Colon (tissue), 2 donors: ENCODE results near the gene ALDH1A2.
"Not testable (repeated sequence)": the region's sequence is repeated elsewhere in the genome, so short reads cannot be mapped to it uniquely, and the experiment has no call there.

ENCODE experiments used
- FAIRE-seq: peaks from 2 replicates; lab custom pipeline; 2012; peaks lifted over from hg19 to GRCh38; lab: Jason Lieb, UNC
- donor health status: control.
- donor health status: control.

ALDH1A2 gene

DNA sequence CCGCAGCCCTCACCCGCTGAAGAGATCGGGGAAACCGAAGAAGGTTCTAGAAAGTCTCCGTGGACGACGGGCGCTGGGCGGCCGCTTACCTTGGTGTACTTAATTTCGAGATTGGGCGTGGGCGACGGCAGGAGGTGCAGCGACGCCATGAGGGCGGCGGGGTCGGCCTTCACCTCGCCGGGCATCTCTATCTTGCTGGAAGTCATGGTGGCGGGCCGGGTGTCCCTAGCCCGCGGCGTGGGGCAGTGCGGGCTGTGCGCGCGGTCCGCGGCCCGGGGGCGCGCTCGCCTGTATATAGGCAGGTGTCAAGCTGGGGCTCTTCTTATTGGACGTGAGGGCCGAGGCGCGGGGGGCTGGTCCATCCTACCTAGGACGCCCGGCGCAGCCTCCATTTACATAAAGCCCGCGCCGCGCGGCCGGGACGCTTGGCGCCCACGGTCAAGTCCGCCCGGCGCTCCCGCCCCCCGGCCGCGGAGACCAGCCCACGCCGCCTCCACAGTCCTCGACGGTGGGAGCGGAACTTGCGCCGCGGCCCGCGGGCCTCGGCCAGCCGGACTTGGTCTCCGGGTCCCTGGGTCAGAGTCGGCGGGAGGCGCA, at the start of gene ALDH1A2:
ALDH1A2 (minus strand) TSS at position 267 of the 597 bp plus-strand sequence; CDS start at position 206, 61 bp downstream.
- no peak for FAIRE-seq

DNA sequence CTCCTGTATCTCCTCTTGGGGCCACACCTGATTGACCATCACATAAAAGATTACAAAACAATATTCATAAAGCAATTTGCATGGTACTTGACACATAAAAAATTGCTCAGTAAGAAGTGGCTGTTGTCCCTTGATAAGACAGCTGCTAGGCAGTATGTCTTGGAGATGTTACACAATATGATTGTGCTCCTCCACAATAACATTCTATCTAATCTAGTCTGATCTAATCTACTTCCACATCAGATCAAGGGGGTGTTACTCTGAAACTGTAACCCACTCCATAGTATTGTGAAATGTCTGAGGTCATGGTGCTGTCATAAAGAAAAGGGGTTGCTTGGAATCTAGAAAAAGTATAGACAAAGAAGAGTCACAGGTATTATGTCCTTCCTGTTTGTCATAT, 49.3 kb upstream of the ALDH1A2 start:
- FAIRE-seq, result no peak

DNA sequence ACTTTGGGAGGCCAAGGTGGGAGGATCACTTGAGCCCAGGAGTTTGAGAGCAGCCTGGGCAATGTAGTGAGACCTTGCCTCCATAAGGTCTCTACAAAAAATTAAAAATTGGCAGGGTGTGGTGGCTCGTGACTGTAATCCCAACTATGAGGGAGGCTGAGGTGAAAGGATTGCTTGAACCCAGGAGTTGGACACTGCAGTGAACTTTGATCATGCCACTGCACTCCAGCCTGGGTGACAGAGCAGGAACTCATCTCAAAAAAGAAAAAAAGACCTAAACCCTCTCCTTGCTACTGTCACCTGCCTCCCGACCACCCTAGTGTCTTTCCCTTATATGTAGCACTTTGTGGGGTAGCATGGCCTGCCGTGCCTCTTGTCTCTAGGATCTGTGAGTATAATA, 48.9 kb upstream of the ALDH1A2 start:
- no peak for FAIRE-seq

DNA sequence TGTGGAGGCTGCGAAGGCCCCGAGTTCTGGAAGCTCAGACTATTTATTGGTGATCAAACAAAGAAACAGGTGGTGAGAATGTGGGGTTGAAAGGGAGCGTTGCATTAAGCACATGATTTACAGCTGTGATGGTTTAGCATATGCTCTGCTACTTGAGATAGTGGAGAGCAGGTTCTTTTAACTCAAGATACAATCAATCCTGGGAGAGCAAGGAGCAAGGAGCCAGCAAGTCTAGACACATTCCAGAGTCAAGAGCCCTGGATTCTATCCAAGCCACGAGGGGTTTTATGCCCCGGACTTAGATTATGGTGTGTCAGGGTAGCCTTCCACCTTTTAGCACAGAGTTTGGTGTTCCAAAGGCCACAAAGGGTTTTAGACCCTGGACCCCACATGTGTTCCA, 47.8 kb upstream of the ALDH1A2 start:
- not testable (repeated sequence) for FAIRE-seq

DNA sequence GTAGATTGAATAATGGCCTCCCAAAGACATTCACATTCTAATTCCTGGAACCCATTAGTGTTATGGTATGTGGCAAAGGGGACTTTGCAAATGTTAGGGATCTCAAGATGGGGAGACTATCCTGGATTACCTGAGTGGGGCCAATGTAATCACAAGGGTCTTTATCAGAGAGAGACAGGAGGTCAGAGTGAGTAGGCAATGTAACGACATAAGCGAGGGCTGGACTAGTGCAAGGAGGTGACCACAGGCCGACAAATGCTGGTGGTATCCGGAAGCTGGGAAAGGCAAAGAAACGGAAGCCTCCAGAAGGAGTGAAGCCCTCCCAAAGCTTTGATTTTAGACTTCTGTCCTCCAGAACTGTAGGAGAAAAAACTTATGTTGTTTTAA, 46.2 kb upstream of the ALDH1A2 start:
- FAIRE-seq, result no peak

DNA sequence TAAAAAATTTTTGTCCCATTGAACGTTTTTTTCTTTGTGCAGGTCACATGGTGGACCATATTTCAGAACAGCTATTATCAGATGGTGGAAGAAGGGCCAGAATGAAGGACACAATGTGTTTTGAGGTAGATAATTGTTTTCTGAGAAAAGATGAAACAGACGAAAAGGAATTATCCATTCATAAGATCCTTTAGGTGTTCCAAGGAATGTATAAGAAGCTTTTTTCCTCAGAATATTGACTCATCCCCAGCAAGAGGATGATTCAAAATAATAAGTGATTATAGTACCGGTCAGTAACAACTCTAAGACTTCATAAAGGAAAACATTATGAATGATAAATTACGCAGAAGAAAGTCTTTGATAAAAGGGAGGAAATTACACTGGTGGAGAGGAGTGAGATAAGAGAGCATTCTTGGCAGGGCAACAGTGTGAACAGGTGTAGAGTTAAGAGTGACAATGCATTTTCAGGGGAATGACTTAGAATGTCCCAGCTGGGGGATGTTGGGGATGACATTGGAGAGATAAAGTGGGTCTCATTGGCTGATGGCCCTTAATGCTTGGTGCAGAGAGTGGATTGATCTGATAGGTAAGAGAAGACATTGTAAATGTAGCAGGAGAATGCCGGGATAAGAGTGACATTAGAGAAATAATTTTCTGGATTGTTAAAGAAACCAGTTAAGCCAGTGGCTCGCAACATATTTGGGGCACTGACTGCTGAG, 45.6 kb upstream of the ALDH1A2 start:
- FAIRE-seq, result no peak

DNA sequence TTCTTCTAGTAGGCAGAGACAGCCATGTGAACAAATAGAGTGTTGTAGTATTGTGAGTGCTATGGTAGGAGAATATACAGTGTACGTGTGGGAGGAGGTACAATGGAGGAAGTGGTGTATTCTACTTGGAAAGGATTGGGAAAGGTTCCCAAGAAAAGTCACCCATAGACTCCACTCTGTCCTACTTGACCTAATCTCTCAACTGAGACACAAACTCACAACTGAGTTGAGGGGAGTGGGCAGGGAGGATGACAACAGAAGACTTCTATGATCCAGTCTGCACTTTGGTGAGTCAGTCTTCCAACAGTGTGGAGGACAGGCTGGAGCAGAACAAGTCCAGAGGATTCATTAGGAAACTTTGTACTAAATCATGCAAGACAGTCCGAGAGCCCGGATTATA, 43.9 kb upstream of the ALDH1A2 start:
- no peak for FAIRE-seq

DNA sequence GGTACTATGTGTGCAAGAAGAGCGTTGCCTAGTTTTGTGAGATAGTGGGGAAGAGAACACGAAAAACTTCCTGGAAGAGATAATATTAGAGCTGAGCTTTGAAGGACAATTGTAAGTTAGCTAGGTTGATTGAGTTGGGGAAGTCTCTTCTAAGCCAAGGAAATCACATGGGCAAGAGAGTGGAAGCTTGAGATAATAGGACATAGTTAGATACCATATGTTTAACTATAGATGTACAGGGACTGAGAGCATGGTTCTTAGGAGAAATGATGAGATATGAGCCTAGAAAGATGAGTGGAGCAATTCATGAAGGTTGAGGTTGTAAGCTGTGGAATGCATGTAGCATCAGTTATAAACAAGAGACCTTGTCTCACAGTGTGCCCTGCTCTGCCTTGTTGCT, 42.6 kb upstream of the ALDH1A2 start:
- FAIRE-seq, result no peak

DNA sequence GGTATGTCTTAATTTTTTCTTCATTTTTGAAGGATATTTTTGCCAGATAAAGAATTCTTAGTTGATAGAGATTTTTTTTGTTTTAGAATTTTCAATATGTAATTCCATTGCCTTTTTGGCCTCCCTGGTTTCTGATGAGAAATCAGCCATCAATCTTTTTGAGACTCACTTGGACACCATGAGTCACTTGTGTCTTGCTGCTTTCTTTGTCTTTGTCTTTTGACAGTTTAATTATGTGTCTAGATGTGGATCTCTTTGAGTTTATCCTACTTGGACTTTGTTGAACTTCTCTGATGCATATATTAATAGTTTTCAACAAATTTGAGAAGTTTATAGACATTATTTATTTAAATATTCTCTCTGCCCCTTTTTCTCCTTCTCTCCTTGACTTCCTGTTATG, 38.0 kb upstream of the ALDH1A2 start:
- FAIRE-seq, result no peak

DNA sequence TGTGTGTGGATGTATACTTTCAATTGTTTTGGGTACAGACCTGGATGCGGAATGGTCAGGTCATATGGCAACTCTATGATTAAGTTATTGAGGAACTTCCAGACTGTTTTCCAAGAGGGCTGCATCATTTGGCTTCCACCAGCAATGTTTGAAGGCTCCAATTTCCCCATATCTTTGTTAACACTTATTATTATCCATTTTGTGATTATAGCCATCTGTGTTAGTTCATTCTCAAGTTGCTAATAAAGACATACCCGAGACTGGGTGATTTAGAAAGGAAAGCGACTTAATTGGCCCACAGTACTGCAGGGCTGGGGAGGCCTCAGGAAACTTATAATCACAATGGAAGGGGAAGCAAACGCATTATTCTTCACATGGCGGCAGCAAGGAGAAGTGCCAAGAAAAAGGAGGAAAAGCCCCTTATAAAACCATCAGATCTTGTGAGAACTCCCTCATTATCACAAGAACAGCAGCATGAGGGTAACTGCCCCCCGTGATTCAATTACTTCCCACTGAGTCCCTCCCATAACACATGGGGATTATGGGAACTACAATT, 31.1 kb upstream of the ALDH1A2 start:
- FAIRE-seq, result no peak

DNA sequence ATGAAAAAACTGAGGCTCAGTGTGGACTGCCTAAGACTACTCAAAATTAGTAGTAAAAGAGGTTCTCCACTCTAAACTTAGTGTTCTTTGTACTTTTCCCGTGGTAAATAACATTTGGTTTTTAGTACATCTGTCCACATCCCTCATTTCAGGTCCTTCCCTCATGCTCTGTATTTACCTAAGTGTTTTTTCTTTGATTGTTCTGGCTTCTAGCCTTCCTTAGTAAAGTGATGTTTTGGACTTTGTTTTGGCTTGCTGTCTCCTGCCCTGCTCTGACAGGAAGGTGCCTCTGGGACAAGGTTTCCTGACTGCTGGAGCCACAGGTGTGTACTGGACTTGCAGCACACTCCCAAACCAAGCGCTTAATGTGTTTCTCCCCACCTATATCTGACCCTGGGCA, 29.9 kb upstream of the ALDH1A2 start:
- no peak for FAIRE-seq

DNA sequence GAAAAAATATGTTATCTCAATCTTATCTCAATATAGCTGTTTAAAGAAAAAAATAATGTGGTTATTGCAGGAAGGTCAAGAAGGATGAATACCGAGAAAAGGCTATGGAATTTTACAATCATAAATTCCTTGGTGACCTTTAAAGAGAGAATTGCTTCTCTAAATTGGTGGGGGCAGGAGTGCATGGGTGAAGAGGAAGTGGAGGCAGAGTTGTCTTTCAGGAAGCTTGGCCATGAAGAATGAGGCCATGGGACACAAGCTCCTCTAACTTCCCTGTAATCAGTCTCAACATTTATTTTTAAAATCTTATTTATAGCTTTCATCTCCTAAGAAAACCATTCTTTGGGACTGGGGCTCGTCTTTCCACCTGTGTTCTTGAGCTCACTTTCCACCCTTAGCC, 22.4 kb upstream of the ALDH1A2 start:
- FAIRE-seq, result no peak

DNA sequence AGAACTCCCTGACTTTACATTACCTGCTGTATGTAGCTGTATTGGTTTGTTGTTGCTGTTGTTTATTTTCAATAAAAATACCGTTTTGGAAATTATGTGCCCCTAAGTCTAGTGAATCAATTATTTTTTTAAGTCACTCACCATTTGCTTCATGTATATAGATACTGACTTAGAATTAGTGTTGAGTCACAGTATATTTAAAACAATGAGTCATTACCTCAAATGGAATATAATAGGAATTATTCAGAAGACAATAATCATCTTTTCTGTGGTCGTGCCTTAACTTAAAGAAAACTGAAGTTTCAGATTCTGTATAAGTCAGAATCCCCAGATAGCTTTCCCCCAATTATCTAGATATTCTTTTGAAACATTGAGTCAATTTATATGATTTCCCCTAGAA, 21.0 kb upstream of the ALDH1A2 start:
- FAIRE-seq, result no peak

DNA sequence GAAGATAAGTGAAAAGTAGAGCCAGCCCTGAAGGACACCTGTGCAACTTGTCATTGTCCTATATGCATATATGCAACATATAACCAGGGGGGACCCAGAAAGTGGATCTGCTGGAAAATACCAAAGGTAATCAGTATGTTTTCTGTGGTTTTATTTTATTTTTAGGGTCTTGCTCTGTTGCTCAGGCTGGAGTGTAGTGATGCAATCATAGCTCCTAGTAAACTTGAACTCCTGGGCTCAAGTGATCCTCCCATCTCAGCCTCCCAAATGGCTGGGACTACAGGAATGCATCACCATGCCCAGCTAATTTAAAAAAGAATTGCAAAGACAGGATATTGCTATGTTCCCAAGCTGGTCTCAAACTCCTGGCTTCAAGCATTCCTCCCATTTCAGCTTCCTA, 18.0 kb upstream of the ALDH1A2 start:
- no peak for FAIRE-seq

DNA sequence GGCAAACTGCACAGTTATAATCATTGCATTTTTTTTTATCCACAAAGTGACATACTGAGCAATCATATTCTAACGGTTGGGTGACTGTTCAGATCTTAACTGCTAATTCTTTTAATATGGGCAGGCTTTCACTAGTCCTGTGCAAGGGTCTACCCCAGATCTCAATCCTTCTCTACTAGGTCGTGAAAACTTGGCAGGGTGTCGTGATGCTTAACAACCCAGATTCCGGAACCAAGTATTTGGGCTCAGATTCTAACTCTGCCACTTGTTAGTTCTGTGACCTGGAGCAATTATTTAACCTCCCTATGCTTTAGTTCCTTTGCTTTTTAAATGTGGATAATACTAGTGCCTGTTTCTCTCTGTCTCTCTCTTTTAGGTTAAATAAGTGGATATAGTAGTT, 16.4 kb upstream of the ALDH1A2 start:
- no peak for FAIRE-seq

DNA sequence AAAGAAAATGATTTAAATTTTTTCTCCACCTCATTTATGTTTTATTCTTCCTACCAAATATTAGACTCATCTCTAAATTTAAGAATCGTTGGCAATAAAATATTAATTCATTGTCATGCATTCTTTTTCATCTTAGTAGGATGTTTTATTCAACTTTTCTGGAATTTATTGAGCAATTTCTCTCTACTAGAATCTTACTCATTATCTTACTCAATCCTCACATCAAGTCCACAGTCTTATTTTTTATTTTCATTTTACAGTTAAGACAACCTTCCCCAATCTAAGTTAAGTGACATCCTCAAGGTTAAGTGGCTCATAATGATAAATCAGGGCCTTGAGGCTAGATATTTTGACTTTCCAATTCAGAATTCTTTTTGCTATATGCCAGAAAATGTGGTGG, 15.9 kb upstream of the ALDH1A2 start:
- FAIRE-seq, result no peak

DNA sequence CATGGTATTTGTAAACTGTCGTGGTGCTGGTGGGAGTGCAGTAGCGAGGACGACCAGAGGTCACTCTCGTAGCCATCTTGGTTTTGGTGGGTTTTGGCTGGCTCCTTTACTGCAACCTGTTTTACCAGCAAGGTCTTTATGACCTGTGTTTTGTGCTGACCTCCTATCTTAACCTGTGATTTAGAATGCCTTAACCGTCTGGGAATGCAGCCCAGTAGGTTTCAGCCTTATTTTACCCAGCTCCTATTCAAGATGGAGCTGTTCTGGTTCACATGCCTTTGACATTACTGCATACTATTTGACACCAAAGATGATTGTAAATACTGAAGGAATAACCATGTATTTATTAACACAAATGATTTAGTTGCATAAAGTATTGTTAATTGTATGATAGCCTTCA, 15.4 kb upstream of the ALDH1A2 start:
- FAIRE-seq, result not testable (repeated sequence)

DNA sequence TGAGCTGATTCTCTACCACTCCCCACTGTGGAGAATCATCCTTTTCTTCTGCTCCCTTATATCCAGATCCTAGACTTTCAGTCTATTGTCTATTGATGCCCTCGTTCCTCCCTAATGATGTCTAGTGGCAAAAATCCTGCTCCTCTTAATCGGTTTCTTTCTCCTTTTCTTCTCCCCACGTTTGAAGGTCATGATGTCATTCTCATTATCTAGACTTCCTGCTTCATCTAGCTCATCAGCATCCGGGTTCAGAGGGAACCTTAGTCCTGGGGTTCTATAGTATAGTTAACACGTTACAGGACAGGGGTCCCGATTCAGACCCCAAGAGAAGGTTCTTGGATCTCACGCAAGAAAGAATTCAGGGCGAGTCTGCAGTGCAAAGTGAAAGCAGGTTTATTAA, 14.9 kb upstream of the ALDH1A2 start:
- FAIRE-seq, result no peak

DNA sequence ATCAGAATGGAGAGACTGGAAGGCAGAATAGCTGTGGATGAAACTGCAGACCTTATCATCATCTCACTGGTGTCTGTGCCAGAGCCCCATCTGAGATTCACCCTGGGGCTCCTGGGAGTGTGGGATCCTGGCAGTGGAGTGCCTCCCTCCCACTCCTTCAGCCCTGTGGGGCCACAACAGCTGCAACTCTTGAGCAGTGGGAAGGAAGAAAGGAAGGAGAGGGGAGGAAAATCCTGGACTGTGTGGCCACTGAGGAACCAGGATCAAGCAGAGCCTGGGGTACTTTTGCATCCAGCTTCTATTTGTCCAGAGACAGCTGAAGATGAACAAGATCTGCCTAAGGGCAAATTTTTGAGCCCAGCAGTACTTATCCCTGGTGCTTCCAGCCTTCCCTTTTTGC, 13.1 kb upstream of the ALDH1A2 start:
- FAIRE-seq, result no peak

DNA sequence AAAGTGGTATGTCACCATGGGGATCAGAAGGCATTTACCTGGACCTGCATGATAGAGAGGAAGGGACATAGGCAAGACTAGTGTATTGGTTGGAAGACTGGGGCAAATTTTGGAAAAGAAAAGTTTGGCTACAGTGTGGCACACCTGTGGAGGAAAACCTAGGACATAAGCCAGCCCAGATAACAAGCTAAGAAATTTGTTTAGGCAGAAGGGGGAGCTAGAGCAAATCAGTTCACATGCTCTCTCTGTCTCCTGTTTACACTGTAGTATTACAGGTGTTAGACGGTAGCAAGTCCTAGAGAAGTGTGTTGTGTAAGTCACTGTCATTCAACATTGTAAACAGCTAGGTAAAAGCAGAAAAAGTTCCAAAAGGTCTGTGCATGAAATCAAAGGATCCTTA, 11.9 kb upstream of the ALDH1A2 start:
- FAIRE-seq, result no peak

DNA sequence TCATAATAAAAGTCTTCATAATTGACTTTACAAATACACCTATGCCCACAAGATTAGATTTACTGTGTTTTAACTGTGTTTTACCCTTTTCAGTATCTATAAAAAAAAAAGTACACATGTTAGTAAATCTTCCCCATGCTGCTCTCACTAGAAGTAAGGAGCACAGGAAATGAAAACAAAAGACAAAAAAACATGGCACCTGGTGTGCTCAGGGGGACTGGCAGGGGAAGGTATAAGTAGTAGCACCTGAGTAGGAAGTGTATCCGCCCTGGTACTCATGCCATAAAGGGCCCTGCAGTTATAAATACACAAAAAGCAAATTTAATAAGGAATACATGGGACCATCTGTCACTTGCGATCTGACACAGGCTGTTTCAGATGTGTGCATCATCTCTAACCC, 8.9 kb upstream of the ALDH1A2 start:
- no peak for FAIRE-seq

DNA sequence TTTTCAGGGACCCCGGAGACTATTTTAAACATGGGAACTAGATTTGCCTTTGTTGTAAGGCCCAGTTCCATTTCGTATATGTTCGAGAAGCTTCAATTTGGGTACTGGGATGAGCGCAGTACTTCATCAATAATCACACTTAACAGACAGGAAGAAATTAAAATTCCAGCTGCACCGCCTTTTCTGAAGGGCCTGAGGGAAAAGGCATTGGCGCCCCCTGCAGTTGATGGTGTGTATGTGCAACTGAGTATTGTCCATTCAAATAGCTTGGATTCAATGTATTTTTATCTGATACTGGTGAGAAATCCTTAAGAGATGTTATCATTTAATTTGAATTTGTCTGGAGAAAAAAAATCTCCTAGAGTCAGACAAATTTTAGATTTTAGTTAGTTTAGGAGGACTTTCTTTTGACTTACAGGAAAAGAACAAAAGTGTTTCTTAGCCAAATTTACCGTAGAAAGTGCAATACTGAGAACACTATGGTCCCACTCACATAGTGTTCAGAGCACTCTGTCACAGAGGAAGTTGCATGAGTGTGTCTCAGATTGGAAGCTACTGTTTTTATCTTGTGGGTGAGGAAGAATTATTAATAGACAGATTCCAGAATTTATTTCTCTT, 5.4 kb upstream of the ALDH1A2 start:
- FAIRE-seq, result no peak

DNA sequence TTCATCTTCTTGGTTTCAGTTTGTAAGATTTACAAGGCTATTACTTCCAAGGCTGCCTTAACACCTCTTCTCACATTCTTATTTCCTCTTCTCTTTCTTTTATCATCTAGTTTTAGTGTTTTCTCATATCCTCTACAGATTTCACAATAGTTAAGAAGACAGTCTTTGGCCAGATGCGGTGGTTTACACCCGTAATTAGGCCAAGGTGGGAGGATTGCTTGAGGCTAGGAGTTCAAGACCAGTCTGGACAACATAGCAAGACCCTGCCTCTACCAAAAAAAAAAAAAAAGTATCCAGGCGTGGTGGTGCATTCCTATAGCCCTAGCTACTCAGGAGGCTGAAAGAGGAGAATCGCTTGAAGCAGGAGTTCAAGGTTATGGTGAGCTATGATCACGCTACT, 3.5 kb upstream of the ALDH1A2 start:
- FAIRE-seq, result no peak
